VCaP (cell line): ENCODE data around the gene SORL1.

Source experiments
- H3K27ac ChIP-seq: fragments of 450-650 bp; 2 replicates; pipeline ENCODE4 v1.5.1; 2017
- CTCF ChIP-seq: fragments of 450-650 bp; conservative IDR thresholded peaks from 2 replicates; pipeline ENCODE4 v1.5.1; 2017; ENCODE audit warnings: mild to moderate bottlenecking, moderate library complexity

The SORL1 gene

GRCh38 chr11:121648306-121648705, 196.2 kb downstream of the SORL1 start:
- H3K27ac ChIP-seq, result no peak overlapping the region
- no peak for TF ChIP-seq CTCF

GRCh38 chr11:121649798-121650197, 197.7 kb downstream of the SORL1 start:
- no peak for TF ChIP-seq CTCF
- H3K27ac ChIP-seq, result no peak overlapping the region

GRCh38 chr11:121650351-121651256, 198.5 kb downstream of the SORL1 start:
- H3K27ac ChIP-seq, result no peak overlapping the region
- TF ChIP-seq CTCF, result no peak

- TF ChIP-seq CTCF, result no peak
- no peak overlapping the region for H3K27ac ChIP-seq
Observed at GRCh38 chr11:121651257-121651605, 199.1 kb downstream of the SORL1 start.

- no peak overlapping the region for H3K27ac ChIP-seq
- no peak; the same call in 1 of the 2 replicates for TF ChIP-seq CTCF
Observed at GRCh38 chr11:121652971-121653370, 200.9 kb downstream of the SORL1 start.

- peak overlapping the region; percentile 65 for H3K27ac ChIP-seq
- TF ChIP-seq CTCF, result no peak
Observed at GRCh38 chr11:121654259-121654842, 202.2 kb downstream of the SORL1 start.

- H3K27ac ChIP-seq, result peak overlapping the region; percentile 65
- no peak for TF ChIP-seq CTCF
Observed at GRCh38 chr11:121654843-121655536, 202.9 kb downstream of the SORL1 start.
